ENCODE measurements around the gene PLP2. TPM values are rescaled to one million over a fixed set of nuclear protein-coding genes. Genes with fewer than 3 reads are reported as not detected.

The PLP2 gene
- total and polyA plus RNA-seq, 2 of the 13 experiments (the other 11 are each of a cell fraction or from before 2014, with no cell fraction given) = 0.40 to 3.6 TPM

DNA sequence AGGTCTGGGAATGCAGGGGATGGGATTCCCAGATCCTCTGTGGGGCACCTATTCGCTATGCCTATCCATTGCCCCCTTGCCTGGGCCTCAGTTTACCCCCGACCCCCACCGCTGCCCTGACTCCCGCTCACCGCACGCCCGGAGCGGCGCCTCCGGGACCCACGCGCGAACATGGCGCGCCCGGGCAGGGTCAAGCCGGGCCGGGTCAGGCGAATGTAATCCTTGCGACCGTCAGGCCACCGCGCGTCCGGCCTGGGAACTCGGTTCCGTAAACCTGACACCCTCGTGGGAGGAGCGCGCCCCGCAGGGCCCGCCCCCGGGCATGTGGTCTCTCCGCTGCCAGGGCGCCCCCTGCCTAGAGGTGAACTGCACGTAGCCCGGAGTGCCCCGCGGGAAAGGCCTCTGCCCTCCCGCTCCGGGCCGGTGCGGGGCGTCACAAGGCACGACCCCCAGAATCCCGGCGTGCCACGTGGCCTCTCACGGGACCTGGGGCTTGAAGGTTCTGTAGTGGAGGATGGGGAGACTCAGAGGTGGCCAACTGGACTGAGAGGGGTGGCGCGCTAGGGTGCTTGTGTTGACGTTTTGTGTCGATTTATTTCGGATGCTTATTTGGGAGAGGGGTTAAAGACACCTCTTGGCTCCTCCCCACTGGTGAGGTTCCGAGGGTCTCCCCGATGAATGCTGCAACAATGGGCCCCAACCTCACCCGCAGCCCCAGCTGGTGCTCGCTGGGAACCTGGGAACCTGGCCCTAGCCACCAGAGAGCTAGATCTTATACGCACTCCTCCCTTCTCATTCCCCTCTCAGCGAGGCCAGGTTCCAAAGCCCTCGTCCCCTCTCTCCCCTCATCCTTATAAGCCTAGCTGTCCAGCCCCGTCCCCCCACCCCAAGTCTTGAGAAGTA lies 14.7 kb downstream of the PLP2 start, which contains the start of gene PRICKLE3 (continued):
- TF ChIP-seq GRHL1 (CRISPR knock-in tag; conservative IDR thresholded peaks at IDR 0.05) (no peak), RXRA (CRISPR knock-in tag; IDR thresholded peaks at IDR 0.05) (peak; percentile 65), GZF1 (CRISPR knock-in tag; IDR thresholded peaks at IDR 0.05) (no peak), CENPT (CRISPR knock-in tag; IDR thresholded peaks at IDR 0.05; ENCODE audit: low read depth) (no peak), NFIC (IDR thresholded peaks at IDR 0.05; ENCODE audit: low read length) (no peak), ZNF331 (CRISPR knock-in tag; IDR thresholded peaks at IDR 0.05) (peak; percentile 39; the same call in 1 of the 2 replicates), ZSCAN12 (CRISPR knock-in tag; IDR thresholded peaks at IDR 0.05) (no peak), ZNF543 (CRISPR knock-in tag; IDR thresholded peaks at IDR 0.05) (no peak), ZNF180 (CRISPR knock-in tag; IDR thresholded peaks at IDR 0.05; ENCODE audit: borderline replicate concordance, low read depth) (no peak), KDM4B (CRISPR knock-in tag; IDR thresholded peaks at IDR 0.05) (no peak), HDAC6 (IDR thresholded peaks at IDR 0.05; ENCODE audit: low read depth, low read length) (no peak), ZNF432 (CRISPR knock-in tag; IDR thresholded peaks at IDR 0.05; ENCODE audit: borderline replicate concordance) (no peak), ZMYM4 (CRISPR knock-in tag; IDR thresholded peaks at IDR 0.05) (peak; percentile 78), PHF8 (CRISPR knock-in tag; IDR thresholded peaks at IDR 0.05) (peak; percentile 67), ZNF713 (CRISPR knock-in tag; IDR thresholded peaks at IDR 0.05) (no peak), REST (IDR thresholded peaks at IDR 0.05; ENCODE audit: borderline replicate concordance in 1 of 2, low read depth in 1 of 2, low read length in 2 of 2) (no peak), MIXL1 (CRISPR knock-in tag; IDR thresholded peaks at IDR 0.05) (no peak)
- TF ChIP-seq, protein P1, sequence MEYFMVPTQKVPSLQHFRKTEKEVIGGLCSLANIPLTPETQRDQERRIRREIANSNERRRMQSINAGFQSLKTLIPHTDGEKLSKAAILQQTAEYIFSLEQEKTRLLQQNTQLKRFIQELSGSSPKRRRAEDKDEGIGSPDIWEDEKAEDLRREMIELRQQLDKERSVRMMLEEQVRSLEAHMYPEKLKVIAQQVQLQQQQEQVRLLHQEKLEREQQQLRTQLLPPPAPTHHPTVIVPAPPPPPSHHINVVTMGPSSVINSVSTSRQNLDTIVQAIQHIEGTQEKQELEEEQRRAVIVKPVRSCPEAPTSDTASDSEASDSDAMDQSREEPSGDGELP (IDR thresholded peaks at IDR 0.05; ENCODE audit: borderline replicate concordance, low read depth) = 0 out of 2 replicates have a peak, but pooled peaks have one; percentile 26
- TF ChIP-seq, protein P2, sequence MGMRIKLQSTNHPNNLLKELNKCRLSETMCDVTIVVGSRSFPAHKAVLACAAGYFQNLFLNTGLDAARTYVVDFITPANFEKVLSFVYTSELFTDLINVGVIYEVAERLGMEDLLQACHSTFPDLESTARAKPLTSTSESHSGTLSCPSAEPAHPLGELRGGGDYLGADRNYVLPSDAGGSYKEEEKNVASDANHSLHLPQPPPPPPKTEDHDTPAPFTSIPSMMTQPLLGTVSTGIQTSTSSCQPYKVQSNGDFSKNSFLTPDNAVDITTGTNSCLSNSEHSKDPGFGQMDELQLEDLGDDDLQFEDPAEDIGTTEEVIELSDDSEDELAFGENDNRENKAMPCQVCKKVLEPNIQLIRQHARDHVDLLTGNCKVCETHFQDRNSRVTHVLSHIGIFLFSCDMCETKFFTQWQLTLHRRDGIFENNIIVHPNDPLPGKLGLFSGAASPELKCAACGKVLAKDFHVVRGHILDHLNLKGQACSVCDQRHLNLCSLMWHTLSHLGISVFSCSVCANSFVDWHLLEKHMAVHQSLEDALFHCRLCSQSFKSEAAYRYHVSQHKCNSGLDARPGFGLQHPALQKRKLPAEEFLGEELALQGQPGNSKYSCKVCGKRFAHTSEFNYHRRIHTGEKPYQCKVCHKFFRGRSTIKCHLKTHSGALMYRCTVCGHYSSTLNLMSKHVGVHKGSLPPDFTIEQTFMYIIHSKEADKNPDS (CRISPR knock-in tag; IDR thresholded peaks at IDR 0.05) = no peak
- TF ChIP-seq, protein P3, sequence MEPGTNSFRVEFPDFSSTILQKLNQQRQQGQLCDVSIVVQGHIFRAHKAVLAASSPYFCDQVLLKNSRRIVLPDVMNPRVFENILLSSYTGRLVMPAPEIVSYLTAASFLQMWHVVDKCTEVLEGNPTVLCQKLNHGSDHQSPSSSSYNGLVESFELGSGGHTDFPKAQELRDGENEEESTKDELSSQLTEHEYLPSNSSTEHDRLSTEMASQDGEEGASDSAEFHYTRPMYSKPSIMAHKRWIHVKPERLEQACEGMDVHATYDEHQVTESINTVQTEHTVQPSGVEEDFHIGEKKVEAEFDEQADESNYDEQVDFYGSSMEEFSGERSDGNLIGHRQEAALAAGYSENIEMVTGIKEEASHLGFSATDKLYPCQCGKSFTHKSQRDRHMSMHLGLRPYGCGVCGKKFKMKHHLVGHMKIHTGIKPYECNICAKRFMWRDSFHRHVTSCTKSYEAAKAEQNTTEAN (CRISPR knock-in tag; conservative IDR thresholded peaks at IDR 0.05) = no peak
